HUES64 (cell line): ENCODE measurements around the gene BCAT1.

Source experiments
- H3K27ac ChIP-seq: 2 replicates; pipeline ENCODE4 v1.7.0; 2013; ENCODE audit warnings: low read depth, low read length, inconsistent platforms
- H3K27me3 ChIP-seq: 2 replicates; pipeline ENCODE4 v1.6.1; 2013; ENCODE audit warnings: mild to moderate bottlenecking, low read length; ENCODE audit not compliant: insufficient read depth
- H3K36me3 ChIP-seq: 2 replicates; pipeline ENCODE4 v1.6.1; 2013; ENCODE audit warnings: mild to moderate bottlenecking, low read length; ENCODE audit not compliant: insufficient read depth
- H3K4me1 ChIP-seq: 2 replicates; pipeline ENCODE4 v1.6.1; 2013; ENCODE audit warnings: mild to moderate bottlenecking, low read length, moderate library complexity; ENCODE audit not compliant: insufficient read depth
- H3K4me3 ChIP-seq: 2 replicates; pipeline ENCODE4 v1.5.1; 2013; ENCODE audit warnings: mild to moderate bottlenecking, low read length, moderate library complexity
- H3K9ac ChIP-seq: 2 replicates; pipeline ENCODE4 v1.6.1; 2013; ENCODE audit warnings: mild to moderate bottlenecking, low read depth, low read length
- H3K9me3 ChIP-seq: 2 replicates; pipeline ENCODE4 v1.6.1; 2013; ENCODE audit warnings: low read depth, low read length; ENCODE audit not compliant: insufficient read depth
- WGBS: fragments of 150-250, 120-280 bp; methylation state at CpG from one replicate; pipeline ENCODE4 v1.1.7; 2013; ENCODE audit warnings: missing lambda C conversion rate; 5-methylcytosine and 5-hydroxymethylcytosine counted together

Gene BCAT1

DNA sequence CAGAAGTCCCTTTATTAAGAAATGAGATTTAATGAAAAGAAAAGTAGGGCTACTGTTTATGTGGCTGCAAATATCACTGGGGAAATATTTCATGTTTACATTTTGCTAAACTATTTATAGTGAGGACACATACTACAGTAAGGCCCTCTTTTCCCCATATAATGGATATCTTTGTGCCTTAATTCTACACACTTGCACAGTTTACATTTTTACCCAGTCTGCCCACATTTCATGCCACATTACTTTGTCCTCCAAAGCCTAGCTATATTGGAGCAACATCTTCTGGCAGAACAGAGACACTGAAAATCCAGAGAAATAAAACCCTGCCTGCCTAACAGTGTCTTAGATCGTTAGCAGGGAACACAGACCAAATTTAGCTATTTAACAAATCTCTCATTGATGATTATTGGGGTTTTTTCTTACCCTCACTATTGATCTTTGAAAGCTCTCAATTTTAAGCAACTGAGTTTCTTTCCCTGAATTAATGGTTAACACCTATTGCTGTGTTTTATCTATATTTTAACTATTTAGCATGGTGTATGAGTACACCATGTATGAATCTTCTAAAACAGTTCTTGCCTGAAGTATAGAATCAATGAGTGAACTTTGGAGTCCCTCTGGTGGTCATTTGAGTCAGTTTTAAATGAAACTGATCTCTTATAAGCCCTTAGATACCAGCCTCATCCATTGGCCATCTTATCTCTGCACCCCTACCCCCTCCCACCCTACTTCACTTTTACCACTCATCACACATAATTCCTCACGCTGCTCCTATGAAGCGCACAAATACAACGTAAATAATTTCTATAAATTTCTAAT lies 170.2 kb downstream of the BCAT1 start:
- no peak overlapping the region for H3K4me3 ChIP-seq
- no peaks in the 10 kb centered on the region for H3K36me3 ChIP-seq
- no peak overlapping the region for H3K9ac ChIP-seq

DNA sequence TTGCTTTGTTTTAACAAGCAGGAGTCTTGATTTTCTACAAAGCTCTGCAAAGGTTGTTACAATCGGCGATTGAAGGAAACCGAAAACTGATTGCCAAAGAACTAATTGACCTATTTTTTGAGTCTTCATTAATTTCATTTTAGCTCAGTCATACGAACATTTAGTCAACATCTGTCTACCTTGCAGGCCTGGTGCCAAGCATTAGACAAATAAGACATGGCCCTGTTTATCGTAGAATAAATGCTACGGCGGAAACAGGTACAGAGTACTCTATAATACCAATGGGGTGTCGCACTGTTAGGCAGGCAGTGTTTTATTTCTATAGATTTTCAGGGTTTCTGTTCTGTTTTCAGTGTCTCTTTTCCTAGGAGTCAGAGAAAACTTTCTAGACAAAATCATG lies 171.5 kb downstream of the BCAT1 start:
- Histone ChIP-seq H3K27ac (no peak overlapping the region), H3K4me1 (no peaks in the 10 kb centered on the region), H3K9ac (no peak overlapping the region), H3K9me3 (no peaks in the 10 kb centered on the region), H3K36me3 (no peaks in the 10 kb centered on the region), H3K4me3 (no peak overlapping the region), H3K27me3 (no peaks in the 10 kb centered on the region)
- 92% methylated on average over 8 of the region's 8 CpGs for WGBS

More for the DNA sequence above, 170.2 kb downstream of the BCAT1 start:
- H3K27ac ChIP-seq = no peak overlapping the region
- no peaks in the 10 kb centered on the region for H3K27me3 ChIP-seq
- 53% methylated on average over 4 of the region's 4 CpGs for WGBS
- H3K4me1 ChIP-seq = no peaks in the 10 kb centered on the region
- no peaks in the 10 kb centered on the region for H3K9me3 ChIP-seq

DNA sequence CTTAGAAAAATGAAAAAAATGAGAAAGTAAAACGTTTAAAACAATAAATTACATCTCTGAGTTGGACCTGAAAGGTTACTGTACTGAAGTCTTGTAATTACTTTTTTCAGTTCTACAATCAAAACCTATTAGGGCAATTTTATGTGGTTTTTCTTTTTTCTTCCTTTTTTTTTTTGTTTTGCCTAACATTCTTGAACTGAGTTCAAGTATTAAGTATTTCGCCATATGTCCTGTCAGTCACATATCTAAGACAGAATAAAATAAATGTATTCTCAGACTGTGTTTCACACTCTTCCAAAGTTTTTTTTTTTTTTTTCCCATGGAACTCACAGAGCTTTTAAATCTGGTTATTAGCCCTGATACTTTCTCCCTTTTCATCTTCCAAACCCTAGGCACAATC lies 172.0 kb downstream of the BCAT1 start:
- H3K9me3 ChIP-seq = no peaks in the 10 kb centered on the region
- WGBS = 88% methylated on average over 1 of the region's 2 CpGs
- H3K4me1 ChIP-seq = no peaks in the 10 kb centered on the region
- no peak overlapping the region for H3K9ac ChIP-seq
- H3K36me3 ChIP-seq = no peaks in the 10 kb centered on the region
- H3K27ac ChIP-seq = no peak overlapping the region
- no peaks in the 10 kb centered on the region for H3K27me3 ChIP-seq
- no peak overlapping the region for H3K4me3 ChIP-seq

DNA sequence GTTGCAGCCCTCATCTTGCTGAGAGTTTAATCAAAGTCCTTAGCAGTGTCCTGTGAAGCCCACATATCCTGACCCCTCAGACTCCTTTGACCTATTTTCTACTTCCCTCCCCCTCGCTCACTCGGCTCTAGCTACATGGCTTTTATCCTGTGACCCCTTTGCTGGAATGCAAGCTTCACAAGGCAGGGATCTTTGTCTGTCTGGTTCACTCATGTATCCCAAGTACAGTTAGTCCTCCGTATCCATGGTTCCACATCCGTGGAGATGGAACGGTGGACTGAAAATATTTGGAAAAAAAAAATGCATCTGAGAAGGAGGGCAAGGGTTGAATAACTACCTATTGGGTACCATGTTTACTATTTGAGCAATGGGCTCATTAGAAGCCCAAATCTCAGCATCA lies 173.8 kb downstream of the BCAT1 start:
- H3K27ac ChIP-seq = no peak overlapping the region
- H3K4me1 ChIP-seq = no peaks in the 10 kb centered on the region
- H3K36me3 ChIP-seq = no peaks in the 10 kb centered on the region
- no peaks in the 10 kb centered on the region for H3K27me3 ChIP-seq
- WGBS = 97% methylated on average over 5 of the region's 5 CpGs
- no peak overlapping the region for H3K9ac ChIP-seq
- no peak overlapping the region for H3K4me3 ChIP-seq
- H3K9me3 ChIP-seq = no peaks in the 10 kb centered on the region

DNA sequence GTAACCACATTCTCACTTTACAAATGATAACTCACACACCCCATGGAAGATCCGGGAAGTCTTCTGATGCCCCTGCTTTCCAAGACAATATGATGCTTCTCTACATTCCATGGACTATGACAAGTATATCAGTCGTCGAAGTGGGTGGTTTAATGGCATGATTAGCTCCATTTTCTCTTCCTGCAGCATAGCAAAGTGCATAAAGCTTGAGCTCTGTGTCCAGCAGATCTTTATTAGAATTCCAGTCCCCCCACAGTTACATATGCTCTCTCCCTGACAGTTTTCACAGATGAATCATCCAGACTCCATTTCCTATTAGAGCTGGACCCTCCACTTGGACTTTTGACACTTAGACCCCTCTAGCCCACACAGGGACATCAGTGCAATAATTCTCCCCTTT lies 174.9 kb downstream of the BCAT1 start:
- Histone ChIP-seq H3K36me3 (no peaks in the 10 kb centered on the region), H3K9ac (no peak overlapping the region), H3K4me3 (no peak overlapping the region), H3K27ac (no peak overlapping the region), H3K27me3 (no peaks in the 10 kb centered on the region), H3K9me3 (no peaks in the 10 kb centered on the region), H3K4me1 (no peaks in the 10 kb centered on the region)
- 86% methylated on average over 3 of the region's 3 CpGs for WGBS

DNA sequence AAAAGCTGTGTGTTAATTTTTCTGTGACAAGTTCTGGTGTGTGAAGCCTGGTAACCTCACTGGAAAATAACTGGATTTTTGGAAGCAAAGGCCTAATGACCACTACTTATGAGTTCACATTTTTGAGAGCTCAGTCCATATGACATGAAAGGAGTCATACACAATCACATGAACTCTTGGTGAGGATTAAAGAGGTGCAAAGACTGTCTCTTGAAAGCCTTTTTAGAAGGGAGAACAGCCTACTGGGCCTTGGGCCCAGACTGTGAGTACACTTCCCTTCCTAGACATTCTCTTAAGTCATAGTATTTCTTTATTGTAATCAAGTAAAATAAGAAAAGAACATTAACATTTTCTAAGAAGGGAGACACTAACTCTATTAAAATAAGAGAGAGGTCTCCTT lies 176.1 kb downstream of the BCAT1 start:
- H3K9me3 ChIP-seq = peaks cover 3% of the 10 kb centered on the region; the same call in 1 of the 2 replicates
- H3K4me1 ChIP-seq = no peaks in the 10 kb centered on the region
- H3K27ac ChIP-seq = no peak overlapping the region
- no peak overlapping the region for H3K9ac ChIP-seq
- H3K36me3 ChIP-seq = no peaks in the 10 kb centered on the region
- no peaks in the 10 kb centered on the region for H3K27me3 ChIP-seq
- H3K4me3 ChIP-seq = no peak overlapping the region

DNA sequence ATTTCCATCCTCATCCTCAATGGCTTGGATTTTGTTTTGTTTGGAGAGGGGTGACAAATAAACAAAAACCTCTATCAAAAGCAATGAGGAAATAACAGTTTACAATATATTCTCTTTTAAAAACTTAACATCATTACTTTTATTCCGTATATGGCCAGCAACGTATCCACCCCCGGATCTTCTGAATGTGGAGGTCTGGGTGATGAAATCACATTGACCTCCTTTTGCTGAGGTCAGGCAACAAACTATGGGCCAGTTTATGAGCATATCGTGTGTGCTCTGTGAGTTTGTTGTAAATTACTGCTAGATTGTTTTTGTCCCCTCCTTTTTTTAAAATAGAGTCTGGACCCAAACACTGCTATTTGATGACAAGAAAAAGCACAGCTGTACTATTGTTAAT lies 178.1 kb downstream of the BCAT1 start:
- Histone ChIP-seq H3K4me3 (no peak overlapping the region), H3K4me1 (no peaks in the 10 kb centered on the region), H3K9ac (no peak overlapping the region), H3K27me3 (no peaks in the 10 kb centered on the region), H3K36me3 (no peaks in the 10 kb centered on the region), H3K9me3 (peaks cover 9% of the 10 kb centered on the region; the same call in 1 of the 2 replicates), H3K27ac (no peak overlapping the region)
- 98% methylated on average over 4 of the region's 4 CpGs for WGBS

DNA sequence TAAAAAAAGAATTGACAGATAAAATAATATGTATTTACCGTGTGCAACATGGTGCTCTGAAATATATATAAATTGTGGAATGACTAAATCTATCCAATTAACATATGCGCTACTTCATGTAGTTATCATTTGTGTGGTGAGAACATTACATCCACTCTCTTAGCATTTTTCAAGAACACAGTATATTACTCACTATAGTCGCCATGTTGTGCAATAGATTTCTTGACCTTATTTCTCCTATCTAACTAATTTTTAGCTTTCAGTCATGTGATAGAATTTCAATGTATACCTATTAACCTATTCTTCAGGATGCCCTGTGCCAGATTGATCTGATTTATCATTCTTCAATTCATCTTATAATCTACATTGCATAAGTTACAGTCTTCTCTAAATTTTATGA lies 178.6 kb downstream of the BCAT1 start:
- Histone ChIP-seq H3K9ac (no peak overlapping the region), H3K27ac (no peak overlapping the region), H3K4me3 (no peak overlapping the region), H3K4me1 (no peaks in the 10 kb centered on the region), H3K27me3 (no peaks in the 10 kb centered on the region), H3K36me3 (no peaks in the 10 kb centered on the region), H3K9me3 (peaks cover 9% of the 10 kb centered on the region; the same call in 1 of the 2 replicates)
- WGBS = 92% methylated on average over 1 of the region's 3 CpGs

DNA sequence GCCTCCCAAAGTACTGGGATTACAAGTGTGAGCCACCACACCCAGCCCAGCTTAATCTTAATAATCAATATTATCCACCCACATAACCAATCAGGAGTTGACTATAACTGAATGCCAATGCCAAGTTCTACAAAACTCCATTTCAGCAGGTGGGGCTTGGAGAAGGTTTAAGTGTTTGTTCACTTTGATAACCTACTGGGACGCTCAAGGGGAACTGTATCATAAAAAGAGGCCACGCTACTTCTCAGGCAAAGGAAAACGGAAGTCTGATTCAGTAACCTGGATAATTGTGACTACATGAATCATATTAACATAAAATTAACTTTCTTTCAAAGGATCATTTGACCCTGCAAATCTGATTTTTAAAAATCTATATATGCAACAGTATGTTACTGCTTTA lies 179.2 kb downstream of the BCAT1 start:
- no peaks in the 10 kb centered on the region for H3K4me1 ChIP-seq
- 98% methylated on average over 3 of the region's 3 CpGs for WGBS
- H3K27ac ChIP-seq = no peak overlapping the region
- H3K9me3 ChIP-seq = peaks cover 9% of the 10 kb centered on the region; the same call in 1 of the 2 replicates
- no peaks in the 10 kb centered on the region for H3K27me3 ChIP-seq
- no peak overlapping the region for H3K9ac ChIP-seq
- no peaks in the 10 kb centered on the region for H3K36me3 ChIP-seq
- no peak overlapping the region for H3K4me3 ChIP-seq

DNA sequence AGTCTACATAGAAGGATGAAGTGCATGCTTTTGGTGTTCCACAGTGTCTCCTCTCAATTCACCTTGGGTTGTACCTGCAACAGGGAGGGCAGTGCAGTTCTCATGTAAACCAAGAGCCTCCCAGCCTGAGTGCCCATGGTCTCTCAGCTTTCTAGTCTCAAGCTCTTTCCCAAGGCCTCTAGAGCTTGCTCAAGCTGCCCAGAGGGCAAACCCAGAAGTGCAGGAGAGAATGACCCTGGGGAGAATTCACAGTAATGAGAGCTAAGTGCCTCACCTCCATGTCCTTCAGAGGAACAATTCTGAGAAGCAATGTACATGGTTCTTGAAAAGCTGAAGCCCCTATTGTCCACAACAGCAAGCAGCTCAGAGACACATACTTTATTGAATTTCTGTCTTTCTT lies 180.5 kb downstream of the BCAT1 start:
- H3K36me3 ChIP-seq = no peaks in the 10 kb centered on the region
- H3K4me1 ChIP-seq = no peaks in the 10 kb centered on the region
- no peak overlapping the region for H3K27ac ChIP-seq
- peaks cover 9% of the 10 kb centered on the region; the same call in 1 of the 2 replicates for H3K9me3 ChIP-seq
- H3K27me3 ChIP-seq = no peaks in the 10 kb centered on the region
- H3K4me3 ChIP-seq = no peak overlapping the region
- H3K9ac ChIP-seq = no peak overlapping the region

DNA sequence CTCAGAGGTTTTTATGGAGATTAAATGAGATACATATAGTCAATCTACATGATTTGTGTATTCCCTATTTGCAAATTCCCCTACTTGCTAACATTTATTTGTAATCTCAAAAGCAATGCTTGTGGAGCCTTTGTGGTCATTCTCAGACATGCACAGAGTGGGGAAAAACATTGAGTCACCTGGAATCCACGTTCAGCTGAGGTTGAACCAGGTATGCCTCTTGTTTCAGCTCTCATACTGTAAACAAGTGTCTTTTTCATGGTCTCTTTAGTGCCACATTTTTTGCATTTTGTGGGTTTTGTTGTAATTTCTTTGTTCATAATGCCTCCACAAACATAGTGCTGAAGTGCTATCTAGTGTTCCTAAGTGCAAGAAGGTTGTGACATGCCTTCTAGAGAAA lies 181.9 kb downstream of the BCAT1 start:
- Histone ChIP-seq H3K27ac (no peak overlapping the region), H3K9ac (no peak overlapping the region), H3K9me3 (peaks cover 9% of the 10 kb centered on the region; the same call in 1 of the 2 replicates), H3K4me1 (no peaks in the 10 kb centered on the region), H3K36me3 (no peaks in the 10 kb centered on the region), H3K4me3 (no peak overlapping the region), H3K27me3 (no peaks in the 10 kb centered on the region)
- 85% methylated on average over 1 of the region's 1 CpG for WGBS

DNA sequence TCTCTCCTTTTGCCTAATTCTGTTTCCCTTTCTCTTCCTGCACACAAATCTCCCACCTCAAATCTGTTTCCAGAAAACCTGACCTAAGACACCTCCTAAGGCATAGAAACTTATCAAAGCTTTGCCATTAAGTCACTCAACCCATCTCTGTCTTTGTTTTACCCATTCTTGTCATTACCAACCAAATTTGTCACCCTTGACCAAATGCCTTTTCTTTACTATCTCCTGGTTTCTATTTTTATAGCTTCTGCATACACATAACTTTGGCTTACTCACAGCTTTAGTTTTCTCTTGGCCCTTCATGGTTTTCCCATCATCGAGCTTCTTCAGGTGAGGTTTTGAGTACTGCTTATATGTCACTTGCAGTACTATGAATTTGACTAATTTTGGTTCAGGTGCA lies 184.2 kb downstream of the BCAT1 start:
- Histone ChIP-seq H3K36me3 (no peaks in the 10 kb centered on the region), H3K9ac (no peak overlapping the region), H3K4me3 (no peak overlapping the region), H3K4me1 (peaks cover 16% of the 10 kb centered on the region), H3K9me3 (peaks cover 9% of the 10 kb centered on the region; the same call in 1 of the 2 replicates), H3K27ac (no peak overlapping the region), H3K27me3 (no peaks in the 10 kb centered on the region)
- WGBS = 88% methylated on average over 1 of the region's 1 CpG
